PC-3 (cell line): ENCODE results near the gene CRYGS.

ENCODE experiments used
- CTCF ChIP-seq: fragments of 300-600 bp; sonication (generic); conservative IDR thresholded peaks from 2 replicates; pipeline ENCODE4 v1.5.1; 2017; ENCODE audit warnings: antibody characterized with exemption, low read depth, mild to moderate bottlenecking, low read length
- EZH2 ChIP-seq: fragments of 300-600 bp; sonication (generic); IDR thresholded peaks from one replicate; pipeline ENCODE4 v1.6.1; 2017; ENCODE audit warnings: antibody characterized with exemption, mild to moderate bottlenecking, low read length; ENCODE audit not compliant: unreplicated experiment
- EZH2phosphoT487 ChIP-seq: fragments of 300-600 bp; sonication (generic); IDR thresholded peaks from 2 replicates; pipeline ENCODE4 v1.6.1; 2018; ENCODE audit warnings: mild to moderate bottlenecking, antibody characterized with exemption, low read length, borderline replicate concordance

GRCh38 chr3:186493525-186494255 lies 50.5 kb downstream of the CRYGS start:
- no peak for TF ChIP-seq EZH2
- TF ChIP-seq CTCF, result no peak
- no peak for TF ChIP-seq EZH2phosphoT487
